Psoas muscle (tissue), 8 donors: ENCODE measurements around the gene INVS. TPM values are rescaled to one million over a fixed set of nuclear protein-coding genes. Genes with fewer than 3 reads are reported as not detected.

Experiments
- ATAC-seq, 4 donors: fragments of 200-7000 bp; cut with Tn5 transposase; one replicate each; pipeline ENCODE4 v1.9.1; 2020; ENCODE audit warnings: moderate library complexity in 3 of 4, mild to moderate bottlenecking in 2 of 4
- DNase-seq, 2 donors: peaks; one replicate each; pipeline ENCODE4 v3.0.0-alpha.2; 2020
- H3K27ac ChIP-seq: fragments of 200-600 bp; one replicate; pipeline ENCODE4 v1.8.0; 2022
- H3K27me3 ChIP-seq, 3 donors: fragments of 200-600 bp in 1 of 3; one replicate each; pipeline versions ENCODE4 v1.6.1 to v1.8.0; 2013 to 2022; ENCODE audit warnings: low read length in 2 of 3, mild to moderate bottlenecking in 2 of 3, moderate library complexity in 1 of 3; ENCODE audit not compliant: insufficient read depth in 3 of 3
- H3K36me3 ChIP-seq, 2 donors: fragments of 200-600 bp in 1 of 2; one replicate each; pipeline versions ENCODE4 v1.6.1 to v1.8.0; 2013 to 2022; ENCODE audit warnings: low read depth in 1 of 2, mild to moderate bottlenecking in 1 of 2, moderate library complexity in 1 of 2; ENCODE audit not compliant: insufficient read depth in 1 of 2
- H3K4me1 ChIP-seq: fragments of 200-600 bp; one replicate; pipeline ENCODE4 v1.8.0; 2022
- H3K4me3 ChIP-seq: fragments of 200-600 bp; one replicate; pipeline ENCODE4 v1.8.0; 2022; ENCODE audit warnings: mild to moderate bottlenecking
- H3K9me3 ChIP-seq: fragments of 200-600 bp; one replicate; pipeline ENCODE4 v1.8.0; 2022
- WGBS, 3 donors: extraction: QIAGEN DNeasy Blood & Tissue Kit; methylation state at CpG; one replicate each; pipeline versions ENCODE4 v1.1.6 to v1.1.7; 2013; 5-methylcytosine and 5-hydroxymethylcytosine counted together
- intact Hi-C, 2 donors: fragments of 100-400 bp; cut with DNase I; formaldehyde crosslinking; loops; one replicate each; pipeline versions ENCODE4 v1.11.0 to v1.14.2; 2022
- polyA plus RNA-seq, 3 donors: library from polyadenylated mRNA; stranded (reverse); fragments of 200-250 nt; gene quantifications; one replicate each; pipeline ENCODE4 v1.2.3, GENCODE V29; 2013
- total RNA-seq, 4 donors: library from RNA; stranded (reverse); fragmentation: NEBNext Ultra II Directional in 2 of 4; extraction: Animal tissue kit (Norgen Biotek cat#: 25700) in 2 of 4; gene quantifications; one replicate each; pipeline versions ENCODE4 v1.2.1 to v1.2.4, GENCODE V29; 2021 to 2023
- TF ChIP-seq, protein P1 (sequence below): fragments of 200-600 bp; IDR thresholded peaks from one replicate; pipeline ENCODE4 v1.8.0; 2022; ENCODE audit warnings: antibody characterized with exemption
- donor health status: healthy with polysubstance abuse.
- donor health status: DM: no; HTN: no; CAD: no; lungs with moderate emphysema.
- donor health status: Bipolar disorder and iron deficiency.
- donor health status: healthy.
- donor health status: DM: yes; HTN: yes; CAD: no.
- donor health status: DM: no; HTN: no; CAD: no.
- donor health status: DM: no; HTN: no; CAD: no.
- donor health status: DM: yes; HTN: yes; CAD: no.

The INVS gene
- total and polyA plus RNA-seq, 7 donors, result 1.6 to 7.3 (median 5.7) TPM

DNA sequence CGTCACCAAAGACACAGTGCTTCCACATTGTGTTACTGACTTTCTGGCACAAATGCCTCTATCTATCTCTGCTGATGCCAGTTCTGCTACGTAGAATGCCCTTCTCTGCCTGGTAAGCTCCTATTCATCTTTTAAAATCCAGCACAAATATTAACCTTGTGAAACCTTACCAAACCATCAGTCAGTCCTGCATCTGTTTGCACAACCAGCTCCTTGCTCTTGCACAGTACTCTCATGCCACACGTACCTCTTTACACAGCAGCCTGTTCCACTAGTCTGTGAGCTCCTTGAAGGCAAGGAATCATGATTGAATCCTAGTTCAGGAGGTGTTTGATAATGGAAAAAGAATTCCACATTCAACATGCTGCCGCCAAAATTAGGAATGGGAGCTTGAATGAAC lies 197.4 kb downstream of the INVS start:
- H3K36me3 ChIP-seq, result peaks cover 8 to 91% of the 10 kb centered on the region in 2 donors
- no peak overlapping the region for H3K27ac ChIP-seq
- TF ChIP-seq, protein P1, sequence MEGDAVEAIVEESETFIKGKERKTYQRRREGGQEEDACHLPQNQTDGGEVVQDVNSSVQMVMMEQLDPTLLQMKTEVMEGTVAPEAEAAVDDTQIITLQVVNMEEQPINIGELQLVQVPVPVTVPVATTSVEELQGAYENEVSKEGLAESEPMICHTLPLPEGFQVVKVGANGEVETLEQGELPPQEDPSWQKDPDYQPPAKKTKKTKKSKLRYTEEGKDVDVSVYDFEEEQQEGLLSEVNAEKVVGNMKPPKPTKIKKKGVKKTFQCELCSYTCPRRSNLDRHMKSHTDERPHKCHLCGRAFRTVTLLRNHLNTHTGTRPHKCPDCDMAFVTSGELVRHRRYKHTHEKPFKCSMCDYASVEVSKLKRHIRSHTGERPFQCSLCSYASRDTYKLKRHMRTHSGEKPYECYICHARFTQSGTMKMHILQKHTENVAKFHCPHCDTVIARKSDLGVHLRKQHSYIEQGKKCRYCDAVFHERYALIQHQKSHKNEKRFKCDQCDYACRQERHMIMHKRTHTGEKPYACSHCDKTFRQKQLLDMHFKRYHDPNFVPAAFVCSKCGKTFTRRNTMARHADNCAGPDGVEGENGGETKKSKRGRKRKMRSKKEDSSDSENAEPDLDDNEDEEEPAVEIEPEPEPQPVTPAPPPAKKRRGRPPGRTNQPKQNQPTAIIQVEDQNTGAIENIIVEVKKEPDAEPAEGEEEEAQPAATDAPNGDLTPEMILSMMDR, result no peak
- H3K9me3 ChIP-seq, result no peaks in the 10 kb centered on the region
- no peak overlapping the region for H3K4me3 ChIP-seq
- DNase-seq, result no peak
- H3K27me3 ChIP-seq, result no peaks in the 10 kb centered on the region
- no peak for ATAC-seq
- intact Hi-C loops, result no loop called here
- WGBS, 3 donors, result 82 to 91% (median 85%) methylated on average over 4 of the region's 4 CpGs
- no peaks in the 10 kb centered on the region for H3K4me1 ChIP-seq

GRCh38 chr9:100298378-100298777 lies 199.3 kb downstream of the INVS start:
- no peaks in the 10 kb centered on the region for H3K27me3 ChIP-seq
- no peaks in the 10 kb centered on the region for H3K9me3 ChIP-seq
- peaks cover 12 to 89% of the 10 kb centered on the region in 2 donors for H3K36me3 ChIP-seq
- TF ChIP-seq, protein P1, result no peak
- ATAC-seq (no peak), DNase-seq (no peak)
- WGBS, 3 donors, result 76 to 88% (median 80%) methylated on average over 3 of the region's 3 CpGs
- no peak overlapping the region for H3K4me3 ChIP-seq
- no peaks in the 10 kb centered on the region for H3K4me1 ChIP-seq
- no peak overlapping the region for H3K27ac ChIP-seq
- intact Hi-C loops, result no loop called here

DNA sequence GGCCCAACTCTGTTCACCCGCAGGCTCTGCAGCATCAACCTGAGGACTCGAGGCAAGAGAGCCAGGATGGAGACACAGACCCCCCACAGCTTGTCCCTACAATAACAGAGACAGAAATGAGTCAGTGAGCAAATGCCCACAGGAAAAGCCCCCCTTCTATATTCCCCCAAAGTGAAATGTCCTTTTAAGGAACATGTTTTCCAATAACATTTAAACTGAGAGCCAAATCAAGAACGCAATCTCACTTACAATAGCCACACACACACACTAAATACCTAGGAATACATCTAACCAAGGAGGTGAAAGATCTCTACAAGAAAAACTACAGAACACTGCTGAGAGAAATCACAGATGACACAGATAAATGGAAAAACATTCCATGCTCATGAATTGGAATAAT lies 204.7 kb downstream of the INVS start:
- TF ChIP-seq, protein P1, result no peak
- H3K27me3 ChIP-seq, result no peaks in the 10 kb centered on the region
- DNase-seq, result no peak
- H3K9me3 ChIP-seq, result no peaks in the 10 kb centered on the region
- H3K27ac ChIP-seq, result no peak overlapping the region
- peaks cover 9 to 79% of the 10 kb centered on the region in 2 donors for H3K36me3 ChIP-seq
- 90 to 97% (median 91%) methylated on average over 3 of the region's 3 CpGs for WGBS, 3 donors
- intact Hi-C loops, result no loop called here
- H3K4me1 ChIP-seq, result peaks cover 2% of the 10 kb centered on the region
- ATAC-seq, result no peak
- H3K4me3 ChIP-seq, result no peak overlapping the region

- no peak overlapping the region for H3K4me3 ChIP-seq
- no peaks in the 10 kb centered on the region for H3K27me3 ChIP-seq
- no peak for ATAC-seq
- peaks cover 8 to 62% of the 10 kb centered on the region in 2 donors for H3K36me3 ChIP-seq
- no peak overlapping the region for H3K27ac ChIP-seq
- intact Hi-C loops, result no loop called here
- DNase-seq, result no peak
- 90 to 100% (median 91%) methylated on average over 1 of the region's 1 CpG for WGBS, 3 donors
- H3K4me1 ChIP-seq, result peaks cover 15% of the 10 kb centered on the region
- H3K9me3 ChIP-seq, result no peaks in the 10 kb centered on the region
- TF ChIP-seq, protein P1, result no peak
These were observed 207.2 kb downstream of the INVS start for GRCh38 chr9:100306283-100306682.

DNA sequence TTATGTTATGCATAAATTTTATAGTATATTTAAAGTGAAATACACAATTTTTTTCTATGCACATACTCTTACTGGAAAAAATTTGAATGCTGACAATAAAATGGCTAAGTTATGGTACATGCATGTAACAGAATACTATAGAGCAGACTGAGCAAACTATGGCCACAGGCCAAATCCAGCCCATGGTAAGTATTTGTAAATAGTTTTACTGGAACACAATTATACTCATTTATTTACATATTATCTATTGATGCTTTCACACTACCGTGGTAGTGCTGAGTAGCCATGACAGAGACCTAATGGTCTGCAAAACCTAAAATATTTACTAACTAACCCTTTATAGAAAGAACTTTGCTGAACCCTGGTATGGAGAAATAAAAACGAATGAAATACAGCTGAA lies 208.0 kb downstream of the INVS start:
- DNase-seq, result no peak
- ATAC-seq, result no peak
- peaks cover 15% of the 10 kb centered on the region for H3K4me1 ChIP-seq
- TF ChIP-seq, protein P1, result no peak
- no peaks in the 10 kb centered on the region for H3K9me3 ChIP-seq
- no peak overlapping the region for H3K27ac ChIP-seq
- H3K4me3 ChIP-seq, result no peak overlapping the region
- WGBS, 3 donors, result 88 to 93% (median 89%) methylated on average over 2 of the region's 2 CpGs
- peaks cover 4 to 54% of the 10 kb centered on the region in 2 donors for H3K36me3 ChIP-seq
- intact Hi-C loops, result no loop called here
- no peaks in the 10 kb centered on the region for H3K27me3 ChIP-seq
